ENCODE data around the gene KRT3.
"Not testable (repeated sequence)": the region's sequence is repeated elsewhere in the genome, so short reads cannot be mapped to it uniquely, and the experiment has no call there.

KRT3 gene

DNA sequence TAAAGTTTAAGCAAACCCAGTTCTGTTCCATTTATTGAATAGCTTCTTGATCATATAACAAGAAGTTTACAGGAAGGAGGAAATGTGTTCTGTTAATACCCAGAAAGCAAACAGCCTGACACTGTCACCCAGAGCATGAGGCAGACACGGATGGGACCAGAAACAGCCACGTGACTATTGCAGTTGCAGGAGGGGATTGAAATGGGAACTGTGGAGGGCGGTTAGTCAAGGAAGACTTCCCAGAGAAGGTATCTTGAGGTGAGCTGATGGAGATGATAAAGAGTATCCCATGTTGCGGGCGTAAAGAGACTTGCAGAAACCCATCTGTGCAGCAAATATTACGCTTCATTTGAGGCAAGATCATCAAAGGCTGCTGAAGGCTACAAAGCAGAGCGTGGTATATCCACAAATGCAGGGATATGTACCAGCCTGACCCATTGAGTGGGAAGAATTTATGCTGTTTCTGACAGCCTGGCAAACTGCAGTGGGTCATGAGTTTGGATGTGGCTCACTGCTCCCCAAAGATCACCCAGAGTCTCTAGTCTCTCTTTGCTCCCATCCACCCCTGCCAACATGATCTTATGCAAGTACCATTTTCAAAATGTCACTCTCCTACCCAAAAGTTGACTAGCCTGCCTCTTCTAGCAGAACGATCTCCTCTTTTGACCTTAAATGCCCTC is 39.5 kb downstream of the KRT3 start:
- no peak for DNase-seq

DNA sequence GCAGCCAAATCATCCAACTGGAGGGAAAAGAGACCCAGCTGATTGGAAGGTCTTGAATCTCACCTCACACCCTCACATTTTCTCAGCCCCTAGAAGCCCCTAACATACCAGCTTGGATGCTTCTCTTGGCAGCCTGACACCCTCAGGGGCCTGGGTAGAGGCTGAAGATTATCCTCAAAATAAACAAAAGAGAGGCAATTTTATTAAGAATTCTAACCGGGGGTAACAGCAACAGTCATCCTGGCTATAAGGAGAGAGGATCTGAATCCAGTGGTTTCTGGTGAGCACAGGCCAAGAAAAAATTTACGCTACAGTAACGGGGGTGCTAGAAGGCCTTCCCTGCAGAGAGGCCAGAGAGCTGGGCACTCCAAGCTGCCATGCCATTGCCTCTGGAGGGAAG is 40.4 kb downstream of the KRT3 start:
- no peak for DNase-seq

DNA sequence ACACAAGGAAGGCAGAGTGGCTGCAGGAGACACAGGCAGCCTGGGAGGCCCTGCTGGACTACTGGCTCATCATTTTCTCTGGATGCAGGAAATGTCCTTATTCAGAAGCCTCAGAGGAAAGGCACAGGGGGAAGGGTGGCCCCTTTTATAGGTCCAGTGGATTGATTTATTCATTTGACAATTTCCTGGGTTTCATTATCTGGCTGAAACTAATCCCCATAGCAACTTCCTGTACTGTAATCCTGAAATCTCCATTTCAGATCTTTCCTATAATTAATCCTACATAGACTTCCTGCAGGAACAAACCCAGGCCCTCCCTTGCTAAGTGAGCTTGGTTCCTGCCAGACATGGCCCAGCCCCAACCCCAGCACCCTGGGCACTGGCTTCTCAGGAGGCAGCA is 41.8 kb downstream of the KRT3 start:
- DNase-seq: no peak

DNA sequence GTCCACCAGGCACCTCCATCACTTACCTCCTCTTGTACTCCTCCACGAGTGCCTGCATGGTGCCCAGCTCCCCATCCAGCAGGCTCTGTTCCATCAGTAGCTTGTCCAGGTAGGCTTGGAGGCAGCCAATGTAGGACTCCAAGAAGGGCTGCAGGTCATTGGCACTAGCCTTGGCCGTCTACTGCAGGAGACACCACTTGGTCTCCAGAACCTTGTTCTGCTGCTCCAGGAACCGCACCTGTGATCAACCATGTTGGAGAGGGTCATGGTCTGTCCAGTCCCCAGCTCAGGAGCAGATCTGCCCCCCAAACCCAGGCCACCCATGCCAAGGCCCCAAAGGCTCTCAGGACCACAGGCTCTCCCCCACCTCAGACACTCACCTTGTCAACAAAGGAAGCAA is 42.6 kb downstream of the KRT3 start:
- no peak for DNase-seq

DNA sequence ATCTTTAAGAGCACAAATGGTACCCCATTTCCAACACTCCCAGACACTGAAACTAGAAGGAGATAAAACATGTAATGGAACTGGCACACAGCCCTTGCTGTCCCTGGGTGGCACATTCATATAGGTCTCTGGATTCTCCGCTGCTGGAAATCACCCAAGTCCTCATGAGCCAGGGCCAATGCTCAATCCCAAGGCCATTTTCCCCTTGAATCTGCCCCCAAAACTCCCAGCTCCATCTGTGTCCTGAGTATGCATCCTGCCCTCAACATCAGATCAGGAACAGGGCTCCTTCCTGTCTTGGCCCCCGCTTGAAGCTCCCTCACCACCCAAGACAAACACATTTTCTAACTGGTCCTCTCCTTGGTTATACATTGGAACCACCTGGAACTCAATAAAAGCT is 43.4 kb downstream of the KRT3 start:
- DNase-seq: no peak

DNA sequence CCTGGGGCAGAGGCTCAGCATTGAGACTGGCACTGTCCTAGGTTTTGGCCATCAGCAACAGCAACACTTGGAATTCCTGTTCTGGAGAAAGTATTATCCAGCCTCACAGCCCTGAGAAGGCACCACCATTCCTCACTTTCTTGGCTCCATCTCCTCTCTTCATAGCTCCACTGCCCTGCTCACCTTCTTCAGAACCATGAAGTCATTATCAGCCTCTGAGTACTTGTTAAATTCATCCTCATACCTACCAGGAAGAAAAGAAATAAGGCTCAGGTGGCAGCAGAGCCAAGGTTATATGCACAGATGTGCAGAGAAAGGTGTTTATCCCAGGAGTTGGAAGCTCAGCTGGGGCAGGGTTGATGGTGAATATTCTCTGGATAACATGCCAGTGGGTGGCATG is 44.1 kb downstream of the KRT3 start:
- no peak for DNase-seq

DNA sequence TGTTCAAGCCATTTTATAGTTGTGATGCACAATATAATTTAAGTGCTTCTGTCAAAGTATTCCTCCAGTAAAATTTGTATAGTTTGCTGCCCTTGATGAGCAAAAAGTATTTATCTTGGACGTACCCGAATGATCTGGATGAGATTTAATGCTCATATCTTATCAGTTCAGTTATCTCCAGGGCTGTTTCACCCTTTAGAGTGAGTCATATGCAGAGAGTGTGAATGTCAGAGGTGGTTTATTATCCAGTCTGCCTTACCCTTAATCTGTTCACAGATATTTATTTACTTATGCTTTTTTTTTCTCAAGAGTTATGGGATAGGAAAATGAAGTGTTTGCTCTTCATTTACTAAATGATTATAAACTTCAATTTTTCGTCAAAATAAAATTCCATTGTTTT is 45.4 kb downstream of the KRT3 start:
- DNase-seq: not testable (repeated sequence)

DNA sequence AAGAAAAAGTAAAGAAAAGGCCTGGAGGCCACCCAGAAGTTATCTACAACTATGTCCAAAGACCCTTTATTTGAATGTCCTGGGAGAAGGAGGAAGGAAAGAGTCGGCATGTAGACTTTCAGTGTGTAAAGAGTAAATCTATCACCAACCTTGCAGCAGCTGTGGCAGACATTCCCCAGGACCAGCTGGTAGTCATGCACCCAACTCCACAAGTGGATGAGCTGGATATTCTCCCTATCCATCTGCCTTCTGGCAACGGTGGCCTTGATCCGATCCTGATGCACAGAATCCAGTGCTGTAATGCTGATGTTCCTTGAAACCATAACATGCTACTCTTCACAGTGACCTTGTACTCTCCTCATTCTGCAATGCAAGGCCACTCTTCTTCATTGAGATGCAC is 46.1 kb downstream of the KRT3 start:
- no peak for DNase-seq

DNA sequence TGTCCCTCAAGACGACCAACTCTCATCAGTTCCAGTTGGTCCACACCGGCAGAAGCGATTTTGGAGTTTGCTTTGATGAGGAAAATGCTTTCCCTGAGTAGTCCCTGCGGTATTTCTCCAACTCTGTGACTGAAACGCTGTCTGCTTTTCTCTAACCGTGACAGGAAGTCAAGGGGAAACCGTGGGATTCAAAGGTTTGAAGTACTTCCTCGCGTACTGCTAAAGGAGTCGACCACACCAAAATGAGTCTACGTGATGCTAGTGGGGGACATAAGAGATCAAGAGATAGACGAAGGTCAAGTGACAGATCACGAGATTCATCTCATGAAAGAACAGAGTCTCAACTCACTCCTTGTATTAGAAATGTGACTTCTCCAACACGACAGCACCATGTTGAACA is 47.3 kb downstream of the KRT3 start:
- DNase-seq: no peak

DNA sequence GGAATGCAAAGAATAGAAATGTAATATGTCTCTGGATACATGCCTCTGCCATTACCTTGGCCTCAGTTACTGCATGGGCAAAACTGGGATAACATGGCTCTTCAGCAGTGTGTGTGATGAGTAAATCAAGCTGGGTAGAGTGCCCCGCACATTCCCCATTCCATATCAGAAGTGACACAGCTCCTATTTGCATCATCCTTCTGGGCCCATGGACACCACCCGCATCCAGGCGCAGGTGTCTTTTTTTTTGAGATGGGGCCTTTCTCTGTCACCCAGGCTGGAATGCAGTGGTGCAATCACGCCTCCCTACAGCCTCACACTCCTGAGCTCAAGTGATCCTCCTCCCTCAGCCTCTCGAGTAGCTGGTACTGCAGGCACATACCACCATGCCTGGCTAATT is 50.4 kb downstream of the KRT3 start:
- no peak for DNase-seq

DNA sequence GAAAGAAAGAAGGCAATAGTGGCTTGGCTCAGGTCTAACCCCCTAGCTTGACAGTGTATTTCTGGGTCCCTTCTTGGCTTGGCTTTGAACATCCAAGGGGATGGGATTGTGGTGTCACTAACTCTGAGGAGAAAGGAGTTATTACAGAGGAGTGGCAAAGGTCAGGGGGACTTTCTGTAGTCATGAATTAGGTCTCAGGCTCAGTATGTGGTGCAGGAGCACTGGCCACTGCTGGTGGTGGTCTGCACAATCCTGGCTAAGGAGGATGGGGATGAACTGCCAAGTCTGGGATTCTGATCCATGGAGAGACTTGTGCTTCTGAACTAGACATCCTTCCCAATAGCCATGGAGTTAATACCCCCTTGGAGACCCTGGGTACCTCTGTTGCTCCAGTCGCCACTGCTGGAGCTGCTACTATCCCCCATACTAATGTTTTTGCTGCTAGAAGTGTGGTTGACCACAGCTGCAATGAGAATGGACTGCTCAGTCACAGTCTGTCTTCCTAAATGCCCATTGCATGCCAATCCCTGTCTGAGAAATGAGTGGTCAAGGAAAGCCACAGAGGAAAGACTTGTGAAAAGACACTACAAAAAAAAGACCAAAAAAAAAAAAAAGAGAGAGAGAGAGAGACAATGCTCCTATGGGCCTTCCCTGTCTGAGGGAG is 51.3 kb downstream of the KRT3 start:
- DNase-seq: no peak

DNA sequence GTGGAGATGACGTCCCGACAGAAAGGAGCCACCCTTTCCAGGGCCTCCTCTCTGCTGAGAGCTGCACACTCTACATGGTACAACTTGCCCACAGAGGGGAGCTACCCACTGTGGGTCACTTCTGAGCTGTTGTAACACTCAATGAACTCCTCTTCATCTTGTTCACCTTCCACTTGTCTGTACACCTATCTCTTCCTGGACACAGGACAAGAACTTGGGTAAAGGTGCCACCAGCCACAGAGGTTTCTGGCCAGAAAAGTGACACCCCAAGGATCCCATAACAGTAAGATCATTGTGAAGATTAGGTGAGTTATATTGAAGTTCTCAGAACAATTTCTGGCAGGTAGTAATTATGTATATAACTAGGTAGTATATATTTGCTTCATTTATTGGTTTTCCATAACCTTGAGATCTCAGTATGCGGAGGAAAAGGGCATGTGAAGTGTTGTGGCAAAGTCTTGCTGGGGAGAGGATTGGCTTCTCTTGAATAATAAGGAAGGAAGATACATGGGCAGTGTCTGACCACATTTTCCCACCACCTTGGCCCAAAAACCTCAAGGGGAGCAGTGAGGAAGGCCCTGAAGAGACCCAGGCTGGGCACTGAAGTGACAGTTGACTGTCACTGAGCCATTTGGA is 53.0 kb downstream of the KRT3 start:
- no peak for DNase-seq

DNA sequence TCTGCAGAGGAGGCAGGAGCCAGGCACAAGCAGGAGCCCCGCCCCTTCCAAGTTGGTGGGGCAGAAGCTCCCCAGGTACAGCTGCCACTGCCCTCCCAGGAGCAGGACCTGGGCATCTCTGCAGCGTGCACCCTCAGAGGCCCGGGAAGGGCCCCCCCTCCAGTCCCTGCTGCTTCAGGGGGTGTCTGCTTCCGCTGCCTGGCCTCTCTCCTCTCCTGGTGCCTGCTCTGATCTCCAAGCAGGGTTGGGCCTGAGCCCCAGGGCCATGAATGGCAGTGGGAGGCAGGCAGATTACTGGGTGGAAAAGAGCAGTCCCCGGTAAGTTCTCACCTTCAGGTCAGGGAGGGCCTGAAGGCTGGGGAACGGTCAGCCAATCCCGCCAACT is 53.7 kb downstream of the KRT3 start:
- no peak for DNase-seq

DNA sequence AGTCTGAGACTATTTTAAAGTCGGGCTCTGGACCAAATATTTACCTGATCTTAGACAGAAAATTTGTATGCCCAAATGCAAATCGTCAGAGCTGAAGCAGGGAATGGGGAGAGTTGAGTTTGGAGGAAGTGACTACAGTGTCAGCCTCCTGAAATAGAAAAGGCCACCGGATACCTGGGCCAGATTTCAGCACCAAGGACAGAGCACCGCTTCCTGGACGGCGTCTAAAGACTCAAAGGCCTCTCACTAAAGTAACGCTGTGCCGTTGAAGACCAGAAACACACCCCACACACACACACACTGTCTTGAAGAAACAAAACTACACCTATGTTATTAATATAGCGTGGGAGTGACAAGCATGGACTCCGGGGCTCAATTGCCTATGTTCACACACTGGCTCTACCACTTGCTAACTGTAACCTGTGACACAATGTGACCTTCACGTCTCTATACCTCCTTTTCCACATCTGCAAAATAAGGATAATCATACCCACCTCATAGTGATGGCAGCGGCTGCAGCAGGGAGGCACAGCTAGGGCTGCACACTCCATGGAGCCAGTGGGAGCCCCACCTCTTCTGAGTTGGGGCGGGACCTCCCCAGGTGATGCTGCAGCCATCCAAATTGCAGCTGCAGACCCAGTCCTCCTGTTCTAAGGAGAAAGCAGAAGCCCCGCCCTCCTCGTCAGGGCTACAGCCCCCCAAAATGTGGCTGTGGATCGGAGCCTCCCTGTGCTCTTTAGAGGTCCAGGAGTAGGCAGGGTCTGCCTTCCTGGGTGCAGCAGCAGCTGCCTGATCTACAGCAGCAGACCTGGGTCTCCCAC is 54.3 kb downstream of the KRT3 start:
- peak; percentile 81 for DNase-seq

DNA sequence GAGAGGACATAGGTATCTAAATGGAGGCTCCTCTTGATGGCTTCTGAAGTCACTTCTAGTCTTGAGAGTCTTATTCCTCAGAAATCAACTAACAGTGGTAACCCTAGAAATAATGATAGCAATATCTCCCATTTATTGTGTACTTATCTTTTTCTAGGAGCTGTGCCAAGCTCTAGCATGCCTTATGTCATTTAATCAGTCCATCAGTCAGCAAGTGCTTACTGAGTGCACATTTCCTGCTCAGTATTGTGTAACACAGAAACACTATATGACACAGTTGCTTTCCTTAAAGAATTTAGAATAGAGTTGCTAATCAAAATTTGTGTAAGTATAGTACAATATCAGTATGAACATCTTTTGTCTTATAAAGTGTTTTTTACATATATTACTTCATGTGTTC is 55.3 kb downstream of the KRT3 start:
- no peak for DNase-seq

DNA sequence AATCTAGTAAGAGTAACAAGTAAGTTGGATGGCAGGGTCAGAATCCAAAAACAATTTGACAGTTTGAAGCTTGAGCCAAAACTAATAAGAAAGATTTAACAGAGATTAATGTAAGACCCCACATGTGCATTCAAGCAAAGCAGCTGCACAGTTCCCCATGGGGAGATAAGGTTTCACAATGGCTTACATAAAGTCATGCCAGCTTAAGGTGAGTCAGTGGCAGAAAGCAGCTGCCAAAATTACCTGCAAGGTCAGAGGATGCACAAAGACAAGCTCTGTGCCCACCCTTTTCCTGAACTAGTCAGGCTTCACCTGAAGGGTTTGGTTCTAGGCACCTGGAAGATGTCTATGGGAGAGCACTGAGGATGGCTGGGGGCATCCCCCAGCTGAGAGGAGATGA is 56.0 kb downstream of the KRT3 start:
- no peak for DNase-seq
